Urinary bladder (tissue), 2 donors: ENCODE results near the gene DDX52. TPM values are rescaled to one million over a fixed set of nuclear protein-coding genes. Genes with fewer than 3 reads are reported as not detected.

Experiments used
- polyA plus RNA-seq: library from polyadenylated mRNA; stranded (reverse); fragments of 200-250 nt; gene quantifications from one replicate; pipeline ENCODE4 v1.2.3, GENCODE V29; 2013
- small RNA-seq: library from RNA; depleted of rRNA; stranded (forward); fragments of <200 nt; gene quantifications from one replicate; pipeline ENCODE3, GENCODE V24; 2014
- total RNA-seq: library from RNA; depleted of rRNA; stranded (reverse); fragments of >200 nt; gene quantifications from one replicate; pipeline ENCODE4 v1.2.3, GENCODE V29; 2014
- donor health status: healthy.

The DDX52 gene
- total and polyA plus RNA-seq, 2 donors = 9.6 to 38.9 TPM

Small RNA genes lying within 50 kb of the gene (small RNA-seq; reads per million reads assigned to genes)
- gene MIR378J = not detected

Other genes starting within 250 kb of the DDX52 start
- 70.6 TPM for gene ACACA, start 236.6 kb downstream of the DDX52 start, total RNA-seq
- gene ACACA, start 236.6 kb downstream of the DDX52 start, polyA plus RNA-seq = 31.7 TPM
- 33.9 TPM for gene TADA2A, start 236.6 kb downstream of the DDX52 start, total RNA-seq
- 12.4 TPM for gene TADA2A, start 236.6 kb downstream of the DDX52 start, polyA plus RNA-seq
- 14.9 TPM for gene DUSP14, start 153.6 kb downstream of the DDX52 start, total RNA-seq
- 12.5 TPM for gene DUSP14, start 153.6 kb downstream of the DDX52 start, polyA plus RNA-seq
- gene SYNRG, start 34.0 kb downstream of the DDX52 start, total RNA-seq = 36.6 TPM
- 11.5 TPM for gene SYNRG, start 34.0 kb downstream of the DDX52 start, polyA plus RNA-seq
- 0.74 TPM for gene HNF1B, start 101.6 kb upstream of the DDX52 start, total RNA-seq
- gene HNF1B, start 101.6 kb upstream of the DDX52 start, polyA plus RNA-seq = 1.5 TPM